GM12892 (cell line): ENCODE measurements around the gene SPNS2.

ENCODE experiments used
- POLR2A ChIP-seq: IDR thresholded peaks from 2 replicates; pipeline ENCODE4 v1.6.1; 2011; ENCODE audit warnings: low read depth, low read length, control low read depth
- POLR2AphosphoS5 ChIP-seq: IDR thresholded peaks from 2 replicates; pipeline ENCODE4 v1.6.1; 2011; ENCODE audit warnings: low read depth, low read length, control low read depth
- TAF1 ChIP-seq: IDR thresholded peaks from 2 replicates; pipeline ENCODE4 v1.6.1; 2011; ENCODE audit warnings: low read depth, mild to moderate bottlenecking, control low read depth, low read length, borderline replicate concordance

DNA sequence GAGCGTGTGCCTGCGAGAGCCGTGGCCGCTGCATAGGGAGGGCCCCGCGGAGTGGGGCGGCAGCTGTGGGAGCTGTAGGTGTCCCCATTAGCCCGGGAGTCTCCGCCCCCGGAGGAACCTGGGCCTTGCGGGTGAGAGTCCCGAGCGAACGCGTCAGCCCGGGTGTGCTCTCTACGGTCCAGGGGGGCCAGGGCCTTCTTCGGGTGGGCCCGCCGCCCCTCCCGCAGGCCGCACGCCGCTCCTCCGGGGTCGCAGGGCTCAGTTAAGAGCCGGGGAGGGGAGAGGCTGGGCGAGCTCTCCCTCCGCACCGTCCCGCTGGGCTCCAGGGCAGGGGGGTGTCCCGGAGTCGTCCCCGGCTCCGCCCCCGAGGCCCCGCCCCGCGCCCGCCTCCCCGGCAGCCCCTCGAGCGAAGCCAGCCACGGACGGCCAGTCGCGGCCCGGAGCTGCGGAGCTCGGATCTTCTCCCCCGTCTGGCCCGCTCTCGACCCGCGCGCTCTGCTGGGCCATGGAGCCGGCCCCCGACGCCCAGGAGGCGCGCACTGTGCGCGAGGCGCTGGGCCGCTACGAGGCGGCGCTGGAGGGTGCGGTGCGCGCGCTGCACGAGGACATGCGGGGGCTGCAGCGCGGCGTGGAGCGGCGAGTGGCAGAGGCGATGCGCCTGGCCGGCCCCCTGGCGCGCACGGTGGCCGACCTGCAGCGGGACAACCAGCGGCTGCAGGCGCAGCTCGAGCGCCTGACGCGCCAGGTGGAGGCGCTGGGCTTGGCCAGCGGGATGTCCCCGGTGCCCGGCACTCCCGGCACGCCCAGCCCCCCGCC is 85.6 kb downstream of the SPNS2 start, which contains the start of gene SMTNL2:
- TF ChIP-seq POLR2A (no peak), POLR2AphosphoS5 (no peak), TAF1 (no peak)
